OCI-LY3 (cell line): Measurements from ENCODE around the gene VAV2.

Source experiments
- CTCF ChIP-seq: fragments of 200-600, 300-600 bp; sonication (generic); IDR thresholded peaks from 2 replicates; pipeline ENCODE4 v1.5.1; 2014; ENCODE audit warnings: antibody characterized with exemption, low read length, low read depth
- EZH2phosphoT487 ChIP-seq: fragments of 200-600 bp; shearing (Covaris generic); IDR thresholded peaks from 2 replicates; pipeline ENCODE4 v1.6.1; 2018; ENCODE audit warnings: antibody characterized with exemption, mixed run types, low read depth

GRCh38 chr9:134004131-134004873, 12.2 kb upstream of the VAV2 start:
- TF ChIP-seq CTCF (no peak), EZH2phosphoT487 (no peak)
